Measurements from ENCODE around the gene MXRA8.
"Not testable (repeated sequence)": the region's sequence is repeated elsewhere in the genome, so short reads cannot be mapped to it uniquely, and the experiment has no call there.

The MXRA8 gene, protein sequence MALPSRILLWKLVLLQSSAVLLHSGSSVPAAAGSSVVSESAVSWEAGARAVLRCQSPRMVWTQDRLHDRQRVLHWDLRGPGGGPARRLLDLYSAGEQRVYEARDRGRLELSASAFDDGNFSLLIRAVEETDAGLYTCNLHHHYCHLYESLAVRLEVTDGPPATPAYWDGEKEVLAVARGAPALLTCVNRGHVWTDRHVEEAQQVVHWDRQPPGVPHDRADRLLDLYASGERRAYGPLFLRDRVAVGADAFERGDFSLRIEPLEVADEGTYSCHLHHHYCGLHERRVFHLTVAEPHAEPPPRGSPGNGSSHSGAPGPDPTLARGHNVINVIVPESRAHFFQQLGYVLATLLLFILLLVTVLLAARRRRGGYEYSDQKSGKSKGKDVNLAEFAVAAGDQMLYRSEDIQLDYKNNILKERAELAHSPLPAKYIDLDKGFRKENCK

DNA sequence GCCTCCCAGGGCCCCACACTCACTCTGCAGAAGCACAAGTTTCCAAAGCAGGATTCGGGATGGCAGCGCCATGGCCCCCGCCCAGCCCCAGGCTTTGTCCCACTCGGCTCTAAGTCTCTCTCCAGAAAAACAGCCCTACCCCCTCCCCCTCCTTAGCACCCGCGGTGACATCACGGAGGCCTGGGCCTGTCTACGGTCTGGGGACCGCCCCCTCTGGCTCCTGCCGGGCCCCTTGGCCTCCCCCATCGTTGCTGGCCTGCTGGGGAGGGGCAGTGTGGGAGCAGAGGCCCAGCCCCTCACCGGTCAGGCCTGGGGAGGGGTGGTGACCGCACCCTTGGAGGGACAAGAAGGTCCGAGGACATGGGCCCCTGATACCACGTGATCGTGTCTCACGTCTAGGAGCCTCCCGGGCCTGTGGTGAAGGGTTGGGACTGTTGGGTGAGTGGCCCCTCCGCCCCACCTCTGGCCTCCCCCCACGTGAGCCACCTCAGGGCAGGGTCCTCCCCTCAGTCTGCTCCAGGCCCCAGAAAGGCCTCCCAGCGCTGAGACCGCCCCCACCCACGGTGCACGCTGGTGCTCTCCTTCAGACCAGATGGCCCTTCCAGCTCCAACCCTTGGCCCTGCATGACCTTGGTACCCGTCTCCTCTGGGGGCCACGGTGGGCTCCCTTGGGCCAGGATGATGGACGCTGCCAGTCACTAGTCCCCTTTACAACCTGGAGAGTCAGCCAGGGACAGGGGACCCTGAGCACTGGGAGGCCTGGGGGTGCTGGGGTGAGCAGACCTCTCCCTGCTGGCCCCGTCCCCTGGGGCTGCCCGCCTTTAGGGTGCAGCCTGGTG lies at the start of gene MXRA8:
TSS of gene MXRA8 (minus strand) at position 123 of the 839 bp plus-strand sequence. CDS start at position 72, 51 bp downstream.
- no peak for DNase-seq

DNA sequence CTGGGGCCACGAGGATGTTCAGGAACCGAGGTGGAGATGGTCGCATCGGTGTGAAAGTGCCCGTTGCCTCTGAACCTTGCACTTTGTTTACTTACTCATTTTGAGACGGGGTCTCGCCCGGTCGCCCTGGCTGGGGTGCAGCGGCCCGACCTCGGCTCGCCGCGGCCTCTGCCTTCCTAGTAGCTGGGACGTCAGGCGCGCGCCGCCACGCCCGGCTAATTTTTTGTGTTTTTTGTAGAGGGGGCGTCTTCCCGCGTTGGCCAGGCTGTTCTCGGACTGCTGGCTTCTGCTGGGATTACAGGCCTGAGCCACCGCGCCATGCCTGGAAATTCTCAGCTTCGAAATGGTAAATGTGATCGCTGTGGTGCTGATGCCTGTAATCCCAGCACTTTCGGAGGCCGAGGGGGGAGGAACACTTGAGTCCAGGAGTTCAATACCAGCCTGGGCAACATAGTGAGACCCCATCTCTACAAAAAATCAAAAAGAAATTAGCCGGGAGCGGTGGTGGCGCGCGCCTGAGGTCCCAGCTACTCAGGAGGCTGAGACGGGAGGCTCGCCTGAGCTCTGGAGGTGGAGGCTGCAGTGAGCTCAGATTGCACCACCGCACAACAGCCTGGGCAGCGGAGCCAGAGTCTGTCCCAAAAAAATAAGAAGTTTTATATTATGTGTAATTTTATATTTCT lies 49.4 kb upstream of the MXRA8 start:
- no peak for DNase-seq

DNA sequence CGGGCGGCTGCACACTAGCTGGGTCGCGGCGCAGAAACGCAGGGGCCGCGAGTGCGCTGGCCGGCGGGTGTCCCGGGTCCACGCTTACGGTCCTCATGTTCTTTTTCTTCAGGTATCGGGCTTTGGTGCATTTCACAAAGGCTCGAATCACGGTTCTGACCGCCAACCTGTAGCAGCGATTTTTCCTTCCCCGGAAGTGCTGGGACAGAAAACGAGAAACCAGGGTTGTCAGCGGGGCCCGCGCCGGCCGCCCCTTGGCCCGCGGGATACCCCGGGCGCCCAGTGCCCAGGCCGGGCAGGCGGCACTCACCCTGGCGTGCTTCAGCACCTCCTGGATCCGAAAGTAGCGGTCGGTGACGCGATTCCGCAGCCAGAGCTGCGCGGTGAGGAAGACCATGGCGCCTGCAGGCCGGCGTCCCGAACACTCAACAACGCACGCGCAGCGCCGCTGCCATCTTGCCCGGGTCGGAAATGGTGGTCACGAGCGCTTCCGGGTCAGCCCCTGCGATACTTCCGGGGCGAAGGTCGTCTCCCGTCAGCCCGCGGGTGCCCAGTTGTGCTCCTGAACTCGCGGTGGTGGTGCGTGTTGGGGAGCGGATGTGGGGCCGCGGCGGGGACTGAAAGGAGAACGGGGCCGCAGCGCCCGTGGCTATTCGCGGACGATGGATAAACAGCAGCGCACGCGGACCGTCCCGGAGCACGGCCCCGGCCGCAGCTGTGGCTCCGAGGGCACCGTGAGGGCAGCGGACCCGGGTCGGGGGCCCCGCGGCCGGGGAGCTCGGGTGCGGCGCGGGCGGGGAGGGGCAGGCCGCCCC lies 48.7 kb upstream of the MXRA8 start, which contains the start of gene MRPL20:
TSS of gene MRPL20 (minus strand) at position 473 of the 815 bp plus-strand sequence. CDS start at position 397, 76 bp downstream.
- peak; percentile 97 for DNase-seq

DNA sequence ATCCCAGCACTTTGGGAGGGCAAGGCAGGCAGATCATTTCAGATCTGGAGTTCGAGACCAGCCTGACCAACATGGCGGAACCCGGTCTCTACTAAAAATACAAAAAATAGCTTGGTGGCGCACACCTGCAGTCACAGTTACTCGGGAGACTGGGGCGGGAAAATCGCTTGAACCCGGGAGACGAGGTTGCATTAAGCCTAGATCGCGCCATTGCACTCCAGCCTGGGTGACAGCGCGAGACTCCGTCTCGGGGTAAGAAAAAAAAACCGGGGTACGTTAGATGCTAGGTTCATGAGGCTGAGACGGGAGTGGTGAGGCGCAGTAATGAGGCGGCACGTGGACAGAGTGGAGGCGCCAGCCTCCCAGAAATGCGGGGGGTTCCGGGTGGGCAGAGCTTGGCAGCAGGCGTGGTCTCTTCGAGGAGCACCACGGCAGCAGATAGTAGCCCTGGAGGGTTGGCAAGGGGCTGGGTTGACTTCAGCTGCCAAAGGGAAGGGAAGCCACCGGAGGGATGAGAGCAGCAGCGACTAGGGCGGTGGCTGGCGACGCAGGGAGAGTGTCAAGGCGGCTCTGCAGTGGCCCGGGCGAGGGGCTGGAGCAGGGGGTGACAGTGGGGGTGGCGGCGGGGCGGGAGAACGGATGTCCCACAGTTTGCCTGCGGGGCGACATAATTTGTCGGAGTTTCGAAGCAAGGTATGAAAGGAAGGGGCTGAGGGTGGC lies 47.9 kb upstream of the MXRA8 start:
- no peak for DNase-seq

DNA sequence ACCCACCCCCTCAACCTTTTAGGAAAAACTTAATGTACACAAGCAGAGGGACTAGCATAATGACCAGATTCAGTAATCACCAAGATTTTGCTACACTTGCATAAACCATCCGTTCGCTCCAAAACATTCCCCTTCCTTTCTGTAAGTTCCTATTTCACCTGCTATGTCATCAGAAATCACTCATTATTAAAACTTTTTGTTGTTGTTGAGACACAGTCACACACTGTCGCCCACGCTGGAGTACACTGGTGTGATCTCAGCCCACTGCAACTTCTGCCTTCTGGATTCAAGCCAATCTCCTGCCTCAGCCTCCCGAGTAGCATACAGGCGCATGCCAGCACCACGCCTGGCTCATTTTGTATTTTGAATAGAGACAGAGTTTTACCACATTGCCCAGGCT lies 45.3 kb upstream of the MXRA8 start:
- DNase-seq = no peak

DNA sequence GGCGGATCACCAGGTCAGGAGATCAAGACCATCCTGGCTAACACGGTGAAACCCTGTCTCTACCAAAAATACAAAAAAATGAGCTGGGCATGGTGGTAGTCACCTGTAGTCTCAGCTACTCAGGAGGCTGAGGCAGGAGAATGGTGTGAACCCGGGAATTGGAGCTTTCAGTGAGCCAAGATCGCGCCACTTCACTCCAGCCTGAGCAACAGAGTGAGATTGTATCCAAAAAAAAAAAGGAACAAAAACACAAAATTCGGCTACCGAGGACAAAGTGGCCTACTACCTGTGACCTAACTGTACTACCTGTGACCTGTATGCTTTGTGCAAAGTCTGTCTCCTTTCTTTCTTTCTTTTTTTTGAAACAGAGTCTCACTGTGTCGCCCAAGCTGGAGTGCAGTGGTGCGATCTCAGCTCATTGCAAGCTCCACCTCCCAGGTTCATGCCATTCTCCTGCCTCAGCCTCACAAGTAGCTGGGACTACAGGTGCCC lies 44.6 kb upstream of the MXRA8 start:
- not testable (repeated sequence) for DNase-seq

DNA sequence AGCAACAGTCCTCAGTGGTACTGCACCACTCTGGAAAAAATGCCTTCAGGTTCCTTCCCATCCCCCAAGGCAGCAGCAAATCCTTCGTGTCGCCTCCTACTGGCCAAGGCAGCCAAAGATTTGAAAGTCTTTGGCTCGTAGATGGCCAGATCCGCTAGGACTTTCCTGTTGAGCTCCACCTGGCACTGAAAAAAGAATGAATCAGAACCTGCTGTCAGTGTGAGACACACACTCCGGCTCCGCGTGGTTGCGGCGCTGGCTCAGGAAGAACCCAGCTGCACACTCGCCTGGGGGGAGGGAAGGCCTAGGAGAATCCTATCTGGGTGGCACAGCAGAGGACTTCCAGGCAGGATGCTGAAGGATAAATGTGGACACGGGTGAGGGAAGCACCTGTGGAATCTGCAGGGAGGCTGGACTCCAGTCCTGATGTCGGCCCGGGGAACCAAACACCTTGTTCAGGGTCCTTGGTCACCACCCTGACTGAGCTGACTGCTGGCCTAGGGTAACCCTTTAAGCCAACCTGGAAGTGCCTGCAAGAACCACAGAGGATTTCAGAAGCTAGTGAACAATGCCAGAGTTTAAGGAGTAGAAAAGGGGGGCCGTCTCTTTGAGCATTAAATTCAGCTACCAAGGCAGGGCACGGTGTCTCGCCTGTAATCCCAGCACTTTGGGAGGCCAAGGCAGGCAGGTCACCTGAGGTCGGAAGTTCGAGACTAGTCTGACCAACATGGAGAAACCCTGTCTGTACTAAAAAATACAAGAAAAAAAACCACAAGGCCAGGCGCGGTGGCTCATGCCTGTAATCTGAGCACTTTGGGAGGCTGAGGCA lies 43.9 kb upstream of the MXRA8 start:
- peak; percentile 67 for DNase-seq

DNA sequence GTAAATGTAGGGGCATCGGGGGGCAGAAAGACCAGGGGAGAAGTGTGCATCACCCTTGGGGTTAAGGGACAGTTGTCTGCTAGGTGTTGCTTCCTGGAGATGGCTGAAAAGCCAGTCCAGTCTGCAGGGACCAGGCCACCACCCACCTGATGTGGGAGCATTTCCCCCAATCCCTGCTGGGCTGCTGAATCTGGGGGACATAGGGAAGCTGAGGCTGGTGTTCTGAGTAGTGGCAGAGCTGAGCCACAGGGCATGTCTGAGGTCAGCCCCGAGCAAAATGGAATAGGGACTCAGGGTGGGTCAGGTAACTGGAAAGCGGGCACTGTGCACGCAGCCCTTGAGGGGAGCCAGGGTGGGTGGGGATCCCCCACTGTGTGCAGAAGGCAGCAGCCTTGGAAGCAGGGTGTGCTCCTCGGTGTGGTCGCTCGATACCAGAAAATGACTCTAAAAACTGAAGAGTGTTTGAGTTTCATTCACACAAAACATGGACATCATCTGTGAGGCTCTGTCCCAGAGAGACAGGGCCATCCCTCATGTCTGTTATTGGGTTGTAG lies 43.2 kb upstream of the MXRA8 start:
- DNase-seq = no peak

DNA sequence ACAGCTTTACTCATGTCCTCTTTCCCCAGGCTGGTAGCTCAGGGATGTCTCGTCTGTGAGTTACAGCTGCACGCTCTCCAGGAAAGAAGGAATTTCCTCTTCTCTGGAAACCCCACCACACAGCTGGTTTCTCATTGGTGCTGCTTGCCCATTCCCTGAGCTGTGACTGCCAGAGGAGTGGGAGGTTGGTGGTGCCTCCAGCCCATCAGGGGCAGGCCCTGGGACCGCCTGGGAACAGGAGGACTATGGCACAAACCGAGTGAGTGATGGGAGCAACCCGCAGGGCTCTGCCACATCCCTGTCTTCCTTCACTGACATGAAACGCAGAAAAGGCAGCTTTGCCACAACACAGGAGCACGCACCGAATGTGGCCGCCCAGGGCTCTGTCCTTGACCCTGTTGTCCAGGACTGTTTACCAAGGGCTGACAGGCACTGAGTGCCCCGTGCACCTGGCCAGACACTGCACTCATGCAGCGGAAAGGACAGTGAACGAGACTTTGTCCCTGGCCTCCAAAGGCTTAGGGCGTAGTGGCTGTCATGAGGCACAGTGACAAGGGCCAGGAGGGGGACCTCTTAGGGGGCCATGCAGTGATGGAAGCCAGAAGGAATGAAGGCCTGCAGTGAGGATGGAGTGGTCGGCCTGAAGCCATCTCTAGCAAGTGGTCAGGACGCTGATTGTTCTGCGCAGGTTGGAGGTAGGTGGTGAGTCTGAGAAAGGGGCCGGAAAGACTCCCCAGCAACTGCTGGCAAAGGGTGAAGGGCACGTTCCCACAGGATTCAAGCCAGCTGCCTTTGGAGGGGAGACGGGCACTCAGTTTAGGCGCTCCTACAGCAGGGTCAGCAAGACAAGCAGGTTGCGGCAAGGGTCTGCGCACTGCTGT lies 42.5 kb upstream of the MXRA8 start:
- DNase-seq = no peak

DNA sequence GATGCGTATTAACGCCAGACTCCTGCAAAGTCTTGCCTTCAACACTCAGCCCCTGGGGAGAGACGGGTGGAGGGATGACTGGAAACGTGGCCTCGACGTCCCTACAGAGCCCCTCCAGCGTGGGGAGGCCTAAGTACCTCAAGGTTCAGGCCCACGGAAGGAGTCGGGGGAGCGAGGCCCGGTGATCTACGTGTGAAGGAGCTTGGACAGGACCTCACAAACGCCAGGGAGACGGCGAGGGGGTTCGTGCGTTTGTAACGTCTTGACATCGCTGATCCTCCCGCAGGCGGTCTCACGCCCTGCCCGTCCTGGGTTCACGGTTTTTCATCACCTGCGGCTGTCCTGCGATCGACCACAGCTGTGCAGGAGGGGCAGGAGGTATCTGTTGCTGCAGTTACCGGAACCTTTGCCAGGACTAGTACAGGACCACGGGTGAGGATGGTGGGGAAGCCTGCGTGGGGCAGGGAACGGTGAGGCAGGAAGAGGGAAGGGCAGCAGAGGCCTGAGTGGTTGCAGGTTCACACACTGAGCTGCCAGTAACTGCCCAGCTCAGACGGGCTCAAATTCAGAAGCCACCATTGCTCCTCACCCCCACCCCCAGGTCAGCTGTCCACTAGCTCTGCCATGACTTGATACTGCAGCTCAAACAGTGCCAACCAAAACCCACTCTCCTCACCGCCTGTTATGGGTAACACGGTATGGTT lies 41.7 kb upstream of the MXRA8 start:
- no peak for DNase-seq

DNA sequence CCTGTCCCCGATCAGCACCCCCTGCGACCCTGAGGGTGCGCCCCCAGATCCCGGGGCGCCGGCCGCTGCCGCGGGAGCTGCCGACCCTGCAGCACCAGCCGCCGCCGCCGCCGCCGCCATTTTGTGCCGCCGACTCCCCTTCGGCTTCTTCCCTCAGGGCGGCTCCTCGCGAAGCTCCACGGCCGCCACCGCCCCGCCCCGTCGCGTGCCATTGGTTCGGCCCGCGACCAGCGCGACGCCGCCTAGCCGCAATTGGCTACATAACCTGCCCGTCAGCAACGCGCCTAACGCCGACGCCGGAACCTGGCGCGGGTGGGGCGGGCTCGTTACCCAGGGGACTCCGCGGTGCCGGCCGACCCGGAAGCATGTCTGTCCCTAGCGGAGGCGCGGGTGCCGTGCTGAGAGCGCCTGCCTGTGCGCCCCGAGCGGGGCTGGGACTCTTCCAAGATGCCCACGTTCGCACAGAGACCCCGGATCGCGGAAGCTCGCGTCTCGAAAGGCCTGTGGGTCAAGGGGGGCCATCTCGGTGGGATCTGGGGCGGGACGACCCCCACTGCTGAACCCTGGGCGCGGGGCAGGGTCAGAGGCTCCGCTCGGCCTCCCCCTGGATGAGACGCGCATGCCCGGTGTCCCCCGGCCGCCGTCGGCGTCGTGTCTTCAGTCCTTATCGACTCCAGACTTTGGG lies 41.0 kb upstream of the MXRA8 start, which contains the start of gene CCNL2:
TSS of gene CCNL2 (minus strand) at position 149 of the 685 bp plus-strand sequence. CDS start at position 120, 29 bp downstream.
- peak; percentile 99 for DNase-seq

DNA sequence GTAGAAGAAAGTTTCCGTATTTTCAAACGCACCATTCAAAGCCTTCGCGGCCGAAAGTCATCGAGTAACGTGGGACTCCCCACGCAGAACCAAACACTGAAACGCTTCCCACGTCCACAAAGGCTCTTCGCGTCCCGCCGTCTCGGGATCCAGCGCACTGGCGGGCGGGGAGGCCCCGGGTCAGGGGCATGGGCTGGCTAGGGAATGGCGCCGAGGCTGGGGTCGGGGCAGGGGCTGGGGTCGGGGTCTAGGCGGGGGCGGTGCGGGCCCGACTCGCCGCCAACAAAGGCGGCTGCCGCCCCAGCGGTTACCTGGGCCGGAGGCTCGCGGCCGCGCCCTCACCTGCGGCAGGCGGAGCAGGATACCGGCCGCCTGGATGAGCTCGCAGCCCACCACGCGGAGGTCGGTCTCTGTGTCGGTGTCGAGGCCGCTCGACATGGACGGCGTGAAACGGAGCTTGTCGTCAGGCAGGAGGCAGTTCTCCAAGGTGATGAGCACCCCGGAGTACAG lies 40.4 kb upstream of the MXRA8 start:
- no peak for DNase-seq

DNA sequence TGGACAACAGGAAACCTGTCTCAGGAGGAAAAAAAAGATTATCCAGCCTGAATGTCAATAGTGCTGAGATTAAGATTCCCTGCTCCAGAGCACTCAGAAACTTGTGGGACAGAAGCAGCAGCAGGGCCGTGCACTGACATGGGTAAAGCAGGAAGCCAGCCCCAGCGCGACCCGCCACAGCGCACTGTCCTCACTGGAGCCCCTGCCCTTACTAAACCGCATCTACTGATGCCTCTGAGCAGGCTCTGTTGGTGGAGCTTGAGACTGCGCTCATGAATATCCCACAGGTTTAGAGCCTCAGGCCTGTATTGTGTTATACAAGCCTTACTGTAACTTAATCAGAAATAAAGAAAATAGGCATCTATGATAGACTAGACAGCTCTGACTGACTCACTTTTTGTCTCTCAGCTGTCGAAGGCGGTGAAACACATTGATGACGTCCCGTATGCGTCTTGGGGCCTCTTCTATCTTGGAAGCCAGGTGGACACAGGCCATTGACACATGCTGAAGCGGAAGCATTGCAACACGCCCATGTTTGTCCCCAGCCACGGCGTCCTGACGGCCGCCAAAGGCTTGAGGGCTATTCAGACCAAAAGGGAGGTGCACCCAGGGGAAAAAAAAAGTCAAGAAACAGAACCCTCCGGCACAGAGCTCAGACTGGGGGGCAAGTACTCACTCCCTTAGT lies 39.6 kb upstream of the MXRA8 start:
- DNase-seq = no peak

DNA sequence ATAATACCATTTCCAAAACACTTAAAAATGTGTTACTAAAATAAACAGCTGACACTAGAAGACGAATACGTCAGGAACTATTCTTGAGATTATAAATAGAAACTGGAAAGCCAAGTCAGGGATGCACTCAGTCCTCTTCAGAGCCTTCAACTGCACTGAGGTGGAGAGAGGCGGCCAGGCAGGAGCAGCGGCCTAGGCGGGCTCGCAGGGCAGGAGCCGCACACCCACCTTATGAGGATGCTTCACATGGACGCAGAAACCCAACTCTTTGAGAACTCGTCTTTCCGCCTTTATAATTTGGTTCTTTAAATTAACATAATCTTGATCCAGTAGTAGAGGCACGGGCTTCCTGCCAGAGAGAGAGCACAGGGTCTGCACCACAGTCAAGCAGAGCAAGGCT lies 36.8 kb upstream of the MXRA8 start:
- no peak for DNase-seq

DNA sequence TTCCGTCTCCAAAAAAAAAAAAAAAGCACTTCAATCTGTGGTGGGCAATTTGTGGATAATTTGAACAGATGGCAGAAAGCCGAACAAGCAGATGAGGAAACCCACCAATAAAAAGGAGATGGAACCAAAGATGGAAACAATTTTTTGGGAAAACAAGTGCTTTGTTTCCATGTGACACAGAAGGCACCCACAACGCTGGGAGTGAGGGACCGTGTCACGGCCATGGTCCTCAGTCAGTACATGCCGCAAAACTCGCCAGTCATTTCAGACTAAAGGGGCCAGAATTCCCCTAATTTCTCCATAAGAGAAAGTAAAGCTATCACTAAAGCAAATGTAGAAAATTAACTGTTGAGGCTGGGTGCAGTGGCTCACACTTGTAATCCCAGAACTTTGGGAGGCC lies 35.8 kb upstream of the MXRA8 start:
- DNase-seq = no peak

DNA sequence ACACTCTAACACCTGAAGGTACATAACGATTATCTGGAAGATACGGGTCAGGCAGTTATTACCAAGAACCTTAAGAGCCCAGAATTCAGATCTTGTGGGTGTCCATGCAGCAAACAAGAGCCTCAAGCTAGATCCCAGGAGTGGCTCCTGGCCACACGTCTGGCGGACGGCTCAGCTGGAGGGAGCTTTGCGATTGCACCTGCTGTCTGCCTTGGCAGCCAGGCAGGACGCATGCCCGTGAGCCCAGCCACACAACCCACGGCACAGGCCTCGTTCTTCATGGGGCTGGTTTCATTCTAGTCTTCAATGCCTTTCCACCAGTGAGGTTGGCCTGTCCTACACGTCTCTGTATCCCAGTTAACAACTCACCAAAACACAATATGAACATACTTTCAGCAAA lies 35.1 kb upstream of the MXRA8 start:
- no peak for DNase-seq

DNA sequence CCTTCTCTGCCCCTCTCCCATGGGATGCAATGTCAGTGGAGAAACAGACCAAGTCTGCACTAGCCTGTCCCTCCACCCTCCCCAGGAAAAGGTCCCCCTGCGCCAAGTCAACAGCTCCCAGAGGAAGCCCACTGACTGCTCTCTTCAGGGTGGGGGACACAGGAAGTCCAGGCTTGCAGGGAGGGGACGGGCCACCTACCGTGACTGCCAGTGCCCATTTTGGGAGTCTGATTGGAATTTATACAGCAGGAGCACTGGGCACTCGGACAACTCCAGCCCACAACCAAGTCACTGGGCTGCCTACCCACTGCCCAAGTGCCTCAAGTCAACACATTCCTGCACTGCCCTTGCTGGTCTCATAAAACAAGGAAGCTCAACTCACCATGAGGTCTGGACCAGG lies 34.7 kb upstream of the MXRA8 start:
- DNase-seq = no peak

All from activated CD8-positive, alpha-beta memory T cell treated with anti-CD3 and anti-CD28 coated beads, Interleukin-2, amount 50 U/mL, for 48 hours (primary cell).